ENCODE measurements around the gene UQCR10. TPM values are rescaled to one million over a fixed set of nuclear protein-coding genes. Genes with fewer than 3 reads are reported as not detected.

The UQCR10 gene
- total and polyA plus RNA-seq, 9 of the 15 experiments (the other 6 are each of a cell fraction or from before 2014, with no cell fraction given), result 128 to 903 (median 163) TPM

GRCh38 chr22:29772170-29772641, 5.0 kb downstream of the UQCR10 start (continued):
- TF ChIP-seq ZNF318 (IDR thresholded peaks at IDR 0.05; ENCODE audit: borderline replicate concordance in 1 of 2, low read depth in 1 of 2) (no peak), MTA3 (IDR thresholded peaks at IDR 0.05; ENCODE audit: borderline replicate concordance) (no peak), BCLAF1 (IDR thresholded peaks at IDR 0.05; ENCODE audit: borderline replicate concordance in 1 of 2, control insufficient read depth in 1 of 2, low read depth in 2 of 2, low read length in 1 of 2) (no peak), SIN3B (IDR thresholded peaks at IDR 0.05; ENCODE audit: low read depth) (no peak), MBD1 (CRISPR knock-in tag; IDR thresholded peaks at IDR 0.05) (no peak), CSDE1 (IDR thresholded peaks at IDR 0.05) (no peak), KDM5B (IDR thresholded peaks at IDR 0.05; ENCODE audit: insufficient replicate concordance, low read depth, low read length) (no peak), TRIM25 (IDR thresholded peaks at IDR 0.05; ENCODE audit: borderline replicate concordance) (no peak), NFE2 (IDR thresholded peaks at IDR 0.05; ENCODE audit: low read depth) (peak; percentile 29)
